GM18505 (cell line): Measurements from ENCODE around the gene SPP1.

Experiments used
- ATAC-seq: cut with Tn5 transposase; IDR thresholded peaks from one replicate; pipeline ENCODE4 v1.9.1; 2021; ENCODE audit not compliant: unreplicated experiment
- POLR2A ChIP-seq: IDR thresholded peaks from 4 replicates; pipeline ENCODE4 v1.6.1; 2011; ENCODE audit warnings: borderline replicate concordance; ENCODE audit not compliant: insufficient read depth, insufficient read length; ENCODE audit errors: extremely low read depth

Gene SPP1

DNA sequence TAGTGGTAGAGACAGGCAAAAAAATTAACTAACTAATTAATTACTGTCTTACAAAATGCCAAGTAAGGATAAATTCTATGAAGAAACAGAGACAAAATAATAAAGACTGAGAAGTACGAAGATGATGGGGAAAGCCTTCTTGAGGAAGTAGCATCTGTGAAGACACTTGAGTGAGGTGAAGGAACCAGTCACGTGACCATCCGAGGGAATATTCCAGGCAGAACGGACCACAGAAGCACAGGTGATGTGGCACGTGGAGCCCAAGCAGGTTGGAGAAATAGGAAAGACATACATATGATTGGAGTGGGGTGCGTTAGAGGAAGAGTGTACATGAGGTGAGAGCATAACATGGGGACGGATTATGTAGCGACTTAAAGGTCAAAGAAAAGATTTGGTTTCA lies 30.5 kb upstream of the SPP1 start:
- TF ChIP-seq POLR2A, result no peak
- ATAC-seq, result no peak

DNA sequence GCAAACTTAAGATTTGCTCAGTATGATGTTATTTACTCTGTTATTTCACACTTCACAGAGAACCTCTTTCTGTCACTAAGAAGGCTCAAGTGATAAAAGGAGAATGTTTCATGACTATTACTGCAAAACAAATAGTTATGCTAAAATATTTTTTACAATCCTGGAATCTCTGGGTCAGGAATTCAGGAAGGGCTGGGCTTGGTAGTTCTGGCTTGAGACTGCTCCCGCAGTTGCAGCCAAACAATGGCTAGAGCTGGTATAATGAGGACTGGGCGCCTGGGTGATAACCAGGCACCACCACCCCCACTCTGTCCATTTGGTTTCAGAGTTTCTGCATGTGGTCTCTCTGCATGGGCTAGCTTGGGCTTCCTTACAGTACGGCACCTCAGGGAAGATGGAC lies 28.7 kb upstream of the SPP1 start:
- no peak for ATAC-seq
- no peak for TF ChIP-seq POLR2A

DNA sequence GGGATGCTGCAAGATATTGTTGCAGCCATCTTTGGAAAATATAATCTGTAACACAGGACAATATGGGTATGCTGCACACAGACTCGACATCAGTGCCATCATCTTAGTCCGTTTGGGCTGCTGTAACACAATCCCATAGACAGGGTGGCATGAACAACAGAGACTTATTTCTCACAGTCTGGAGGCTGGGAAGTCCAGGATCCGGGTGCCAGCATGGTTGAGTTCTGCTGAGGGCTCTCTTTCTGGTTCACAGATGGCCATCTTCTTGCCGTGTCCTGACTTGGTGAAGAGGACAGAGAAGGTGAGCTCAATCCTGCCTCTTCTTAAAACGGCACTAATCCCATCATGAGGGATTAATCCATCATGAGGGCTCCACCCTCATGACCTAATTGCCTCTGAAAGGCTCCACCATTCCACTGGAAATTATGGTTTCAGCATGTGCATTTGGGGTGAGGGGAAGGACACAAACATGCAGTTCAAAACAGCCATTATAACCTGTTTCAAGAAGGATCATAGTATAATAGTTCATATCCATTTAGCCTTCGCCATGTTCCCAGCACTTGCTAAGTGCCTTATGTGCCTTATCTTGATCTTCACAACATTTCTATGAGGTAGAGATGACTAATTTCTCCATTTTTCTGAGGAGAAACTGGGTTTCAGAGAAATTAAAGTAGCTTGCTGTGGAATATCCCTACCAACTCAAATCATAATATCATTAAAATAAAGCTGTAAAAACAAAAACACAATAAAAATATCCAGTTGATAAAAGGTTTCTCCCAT lies 27.9 kb upstream of the SPP1 start:
- ATAC-seq, result no peak

DNA sequence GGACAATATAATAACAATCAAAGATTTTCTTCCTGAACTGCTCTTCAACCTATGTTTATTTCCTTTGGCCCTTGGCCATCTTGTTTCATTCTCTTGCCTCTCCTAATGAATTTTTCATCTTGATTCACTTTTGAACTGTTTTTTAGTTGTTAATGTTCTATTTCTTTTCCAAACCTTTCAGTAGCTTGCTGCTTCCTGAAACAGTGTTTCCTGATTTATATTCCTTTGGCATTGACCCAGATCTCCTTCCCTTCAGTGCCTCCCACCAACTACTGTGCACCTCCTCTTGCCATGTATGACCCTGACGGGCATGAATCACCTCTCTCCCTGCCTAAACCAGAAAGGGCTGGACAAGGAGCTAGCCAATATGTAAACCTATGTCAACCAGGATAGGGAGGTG lies 25.6 kb upstream of the SPP1 start:
- TF ChIP-seq POLR2A, result no peak
- ATAC-seq, result no peak

More for the DNA sequence above, 27.9 kb upstream of the SPP1 start:
- TF ChIP-seq POLR2A, result no peak

DNA sequence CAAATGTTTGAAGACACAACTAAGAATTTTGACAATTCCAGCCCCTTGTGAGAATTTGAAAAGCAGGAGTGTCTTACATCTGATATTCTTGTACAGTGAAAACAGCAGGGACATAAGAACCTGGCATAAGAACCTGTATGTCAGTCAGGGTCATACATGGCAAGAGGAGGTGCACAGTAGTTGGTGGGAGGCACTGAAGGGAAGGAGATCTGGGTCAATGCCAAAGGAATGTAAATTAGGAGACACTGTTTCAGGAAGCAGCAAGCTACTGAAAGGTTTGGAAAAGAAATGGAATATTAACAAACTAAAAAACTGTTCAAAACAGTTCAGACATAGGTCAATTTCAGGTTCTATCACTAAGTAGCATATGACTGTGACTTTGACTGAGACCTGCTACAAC lies 25.0 kb upstream of the SPP1 start:
- TF ChIP-seq POLR2A, result no peak
- no peak for ATAC-seq

DNA sequence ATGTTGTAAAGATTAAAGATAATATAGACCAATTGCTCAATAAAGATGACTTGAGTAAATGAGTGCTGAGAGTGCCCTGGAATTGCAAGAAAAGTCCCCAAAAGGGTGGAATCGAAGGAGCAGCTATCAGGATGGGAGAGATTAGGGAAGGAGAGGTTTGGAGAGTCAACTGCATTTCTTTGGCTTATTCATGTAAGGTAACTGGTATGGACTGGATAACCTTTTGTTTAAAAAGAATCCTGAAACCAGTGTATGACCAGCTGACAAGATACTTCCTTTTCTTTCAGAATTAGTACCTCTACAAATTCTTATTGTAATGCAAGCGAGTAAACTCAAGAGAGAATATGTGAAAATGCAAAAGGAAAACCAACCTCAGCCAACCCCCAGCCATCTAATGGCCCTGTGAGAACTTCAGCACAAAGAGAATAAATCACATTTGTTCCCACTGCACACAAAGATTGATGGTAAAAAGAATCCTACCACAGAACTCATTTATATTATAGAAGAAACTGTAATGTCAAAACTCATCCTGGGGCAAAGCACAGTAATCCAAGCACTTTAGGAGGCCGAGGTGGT lies 24.5 kb upstream of the SPP1 start:
- TF ChIP-seq POLR2A, result no peak
- no peak for ATAC-seq

DNA sequence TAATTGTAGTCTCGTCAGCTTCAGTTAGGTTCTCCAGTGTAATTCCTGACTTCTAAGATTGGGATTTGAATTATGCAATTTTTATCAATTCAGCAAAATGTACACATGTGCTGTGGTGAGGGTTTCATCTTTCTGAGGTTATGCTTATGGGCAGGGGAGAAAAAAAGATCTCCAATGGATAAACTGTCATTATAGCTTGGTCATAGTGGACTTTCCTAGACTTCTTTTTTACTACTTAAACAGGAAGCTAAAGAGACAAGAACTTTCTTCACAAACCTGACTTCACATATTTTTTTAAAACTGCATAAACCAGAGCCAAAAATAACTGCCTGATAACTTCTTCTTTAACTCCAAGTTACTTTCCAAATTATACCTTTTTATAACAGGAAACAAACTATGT lies 21.7 kb upstream of the SPP1 start:
- no peak for ATAC-seq
- no peak for TF ChIP-seq POLR2A

DNA sequence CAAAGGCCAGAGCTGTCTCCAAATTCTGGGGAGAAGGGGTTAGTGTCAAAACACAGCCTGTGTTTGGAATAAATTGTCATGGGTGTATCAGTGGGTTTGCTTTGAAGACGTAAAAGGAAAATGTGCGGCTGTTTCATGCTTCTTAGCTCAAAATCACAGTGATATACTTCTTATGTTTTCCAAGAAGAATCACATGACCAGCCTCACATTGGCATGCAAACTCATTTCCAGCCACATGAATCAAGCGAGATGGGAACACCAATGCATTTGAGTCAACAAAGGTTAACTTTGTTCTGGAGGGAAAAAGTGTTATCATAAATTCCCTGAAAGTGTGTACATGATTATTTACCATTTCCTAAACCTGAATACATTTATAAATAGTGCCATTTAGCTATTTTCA lies 19.0 kb upstream of the SPP1 start:
- TF ChIP-seq POLR2A, result no peak
- no peak for ATAC-seq

DNA sequence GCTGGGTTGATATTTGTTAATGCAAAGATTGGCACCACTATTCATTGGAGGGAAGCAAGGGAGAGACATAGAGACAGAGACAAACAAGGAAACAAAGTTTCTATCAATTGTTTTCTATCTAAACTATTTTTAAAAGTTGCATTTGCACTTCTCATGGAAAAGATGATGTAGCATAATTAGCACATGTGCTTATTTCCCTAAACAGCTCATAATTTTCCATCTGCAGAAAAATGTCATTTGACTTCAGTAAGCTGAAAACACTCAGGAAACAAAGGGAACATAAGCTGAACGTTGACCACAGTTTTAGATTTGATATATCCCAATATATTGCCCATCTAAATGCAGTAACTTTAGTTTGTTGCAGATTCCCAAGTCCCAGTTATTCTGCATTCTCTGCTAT lies 18.5 kb upstream of the SPP1 start:
- no peak for ATAC-seq
- TF ChIP-seq POLR2A, result no peak

DNA sequence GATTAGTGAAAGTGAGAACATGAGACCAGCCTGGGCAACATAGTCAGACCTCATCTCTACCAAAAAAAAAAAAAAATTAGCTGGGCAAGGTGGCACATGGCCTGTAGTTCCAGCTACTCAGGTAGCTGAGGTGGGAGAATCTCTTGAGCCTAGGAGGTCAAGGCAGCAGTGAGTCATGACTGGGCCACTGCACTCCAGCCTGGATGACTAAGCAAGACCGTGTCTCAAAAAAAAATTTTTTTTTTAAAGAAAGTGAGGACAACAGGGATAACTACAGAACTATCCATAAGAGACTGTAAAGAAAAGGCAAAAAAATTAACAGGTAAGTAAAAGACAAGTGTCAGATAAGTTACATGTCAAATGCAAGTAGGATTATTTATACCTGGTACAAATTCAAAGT lies 13.5 kb upstream of the SPP1 start:
- no peak for ATAC-seq
- TF ChIP-seq POLR2A, result no peak

DNA sequence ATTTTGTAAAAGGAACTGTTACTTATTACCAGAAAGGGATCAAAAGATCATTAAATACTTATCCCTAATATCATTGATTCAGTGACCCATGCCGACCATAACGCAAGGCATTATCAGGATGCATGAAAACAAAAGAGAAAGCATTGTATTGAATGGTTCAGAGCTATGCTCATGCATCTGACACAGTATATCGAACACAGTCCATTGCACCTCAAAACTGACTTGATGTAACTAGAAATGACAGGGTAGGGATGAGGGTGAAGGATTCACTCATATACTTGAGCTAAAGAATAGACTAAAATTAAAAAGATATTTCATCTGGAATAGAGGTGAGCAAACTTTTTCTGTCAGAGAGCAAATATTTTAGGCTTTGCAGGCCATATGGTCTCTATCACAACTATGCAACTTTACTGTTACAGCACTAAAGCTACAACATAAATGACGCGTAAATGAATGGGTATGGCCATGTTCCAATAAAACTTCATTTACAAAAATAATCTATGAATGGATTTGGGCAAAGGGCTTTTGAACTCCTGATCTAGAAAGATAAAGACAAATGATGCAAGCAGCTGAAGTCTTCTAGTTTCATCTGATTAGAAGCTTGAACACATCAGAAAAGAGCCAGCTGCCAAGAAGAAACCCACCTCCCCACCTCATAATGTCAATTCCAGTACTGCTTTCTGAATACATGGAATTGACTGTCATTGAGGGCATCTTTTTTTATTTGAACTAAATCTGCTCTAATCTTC lies 12.9 kb upstream of the SPP1 start:
- no peak for TF ChIP-seq POLR2A
- no peak for ATAC-seq

DNA sequence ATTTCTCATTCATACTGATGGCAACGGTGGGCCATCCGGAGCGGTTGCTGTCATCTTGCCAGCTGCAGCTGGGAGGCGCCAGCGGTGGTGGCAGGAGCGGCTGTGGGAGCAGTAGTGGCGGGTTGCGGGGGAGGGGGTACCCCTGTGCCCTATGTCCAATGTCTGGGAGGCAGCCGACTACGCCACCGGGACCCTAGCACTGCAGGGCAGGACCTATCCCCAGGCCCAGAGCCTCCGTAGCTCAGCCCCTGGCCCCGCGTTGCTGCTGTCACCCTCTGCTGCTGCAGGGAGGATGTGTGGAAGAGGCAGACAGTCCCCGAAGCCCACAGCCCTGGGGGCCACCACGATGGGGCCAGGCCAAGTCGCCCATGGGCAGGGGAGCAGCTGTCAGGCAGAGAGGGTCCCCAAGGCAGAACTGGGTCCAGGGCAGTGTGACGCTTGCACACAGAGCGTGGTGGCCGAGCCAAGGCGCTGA lies 10.0 kb upstream of the SPP1 start:
- TF ChIP-seq POLR2A, result no peak
- no peak for ATAC-seq

DNA sequence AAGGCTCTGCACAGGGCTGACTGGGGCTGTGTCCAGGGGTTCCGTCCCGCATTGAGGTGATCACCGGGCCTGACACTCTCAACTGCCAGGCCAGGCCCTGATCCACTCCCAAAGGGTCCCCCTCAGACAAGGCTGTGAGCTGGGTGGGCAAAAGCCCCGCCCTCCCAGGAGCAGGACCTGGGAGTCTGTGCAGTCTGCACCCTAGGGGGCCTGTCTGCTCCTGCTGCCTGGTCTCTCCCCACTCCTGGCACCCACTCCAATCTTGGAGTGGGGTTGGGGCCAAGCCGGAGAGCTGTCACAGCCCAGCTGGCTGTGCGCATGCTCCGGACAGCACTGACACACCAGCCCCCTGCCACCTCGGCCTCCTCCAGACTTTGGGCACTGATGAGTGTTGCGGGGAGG lies 9.4 kb upstream of the SPP1 start:
- ATAC-seq, result no peak
- no peak for TF ChIP-seq POLR2A

DNA sequence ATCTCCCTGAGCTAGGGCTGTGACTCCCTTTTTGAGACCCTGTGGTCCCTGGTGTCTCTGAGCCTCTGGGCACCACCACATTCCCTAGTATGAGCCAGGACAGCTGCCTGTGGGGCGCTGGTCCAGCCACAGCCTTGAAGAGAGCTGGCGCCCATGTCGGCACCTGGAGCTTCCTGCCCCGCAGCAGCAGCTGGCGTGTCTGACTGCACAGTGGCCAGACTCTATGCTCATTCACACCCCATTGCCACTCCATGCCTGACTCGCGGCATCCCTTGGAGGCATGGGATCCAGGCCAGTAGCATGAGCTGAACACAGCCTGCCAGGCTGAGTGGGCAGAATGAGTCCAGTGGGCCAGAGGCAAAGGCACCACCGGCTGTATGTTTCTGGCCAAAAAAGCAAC lies 8.3 kb upstream of the SPP1 start:
- TF ChIP-seq POLR2A, result no peak

DNA sequence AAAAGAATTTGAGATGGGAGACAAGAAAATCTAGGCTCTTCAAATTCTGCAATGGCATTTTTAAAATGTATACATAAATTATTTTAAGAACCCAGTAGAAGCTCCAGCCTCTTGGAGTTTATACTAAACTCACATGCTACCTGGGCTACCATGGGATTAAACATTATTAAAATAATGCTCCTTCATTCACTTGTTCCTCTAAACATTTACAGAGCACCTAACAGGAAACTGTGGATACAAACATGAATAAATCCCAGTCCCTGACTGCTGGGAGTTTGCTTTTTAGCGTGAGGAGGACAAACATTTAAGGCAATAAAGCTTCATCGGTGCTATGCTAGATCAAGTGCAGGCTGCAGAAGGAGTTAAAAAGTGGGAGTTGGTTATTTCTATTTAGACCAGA lies 5.4 kb upstream of the SPP1 start:
- TF ChIP-seq POLR2A, result no peak
- ATAC-seq, result no peak

More for the DNA sequence above, 8.3 kb upstream of the SPP1 start:
- ATAC-seq, result no peak

DNA sequence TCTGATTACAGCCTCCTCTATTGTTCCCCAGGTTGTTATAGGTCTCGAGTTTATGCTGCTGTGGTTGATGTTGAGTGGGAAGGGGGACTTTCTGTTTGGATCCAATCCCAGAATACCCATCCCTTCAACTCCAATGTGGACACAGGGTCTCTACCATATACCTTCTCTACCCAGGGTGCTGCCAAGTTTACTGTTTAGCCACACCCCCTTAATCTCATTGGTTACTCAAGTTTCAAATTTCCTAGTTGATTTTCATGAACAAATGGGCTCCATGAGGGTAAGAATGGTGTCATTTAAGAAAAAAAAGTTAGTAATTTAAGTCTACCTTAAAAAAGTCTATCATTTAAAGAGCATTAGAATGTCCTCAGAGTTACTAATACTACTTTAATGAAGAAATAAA lies 3.6 kb upstream of the SPP1 start:
- no peak for ATAC-seq
- no peak for TF ChIP-seq POLR2A
